ENCODE measurements around the gene ZEB2.

The ZEB2 gene

DNA sequence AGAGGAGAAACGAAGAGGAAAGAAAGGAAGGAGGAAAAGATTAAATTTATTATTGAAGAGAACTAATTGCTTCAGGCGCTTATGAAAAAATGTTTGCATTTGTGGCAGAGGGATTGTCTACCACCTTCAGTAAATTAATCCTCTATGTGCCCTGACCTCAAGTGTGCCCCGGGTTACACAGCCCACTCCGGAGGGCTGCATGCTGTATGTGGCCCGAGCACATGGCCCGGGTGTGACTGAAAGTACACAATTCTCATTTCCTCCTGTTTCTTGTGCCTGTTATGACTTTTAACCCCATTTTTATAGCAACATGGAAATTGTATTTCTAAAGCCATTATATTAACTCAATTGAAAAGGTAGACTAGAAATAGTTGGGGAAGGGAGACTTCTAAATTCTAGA lies 38.8 kb downstream of the ZEB2 start:
- DNase-seq (ENCODE audit: extremely low spot score) = no peak
- no peak for TF ChIP-seq BHLHE40 (IDR thresholded peaks at IDR 0.05; ENCODE audit: borderline replicate concordance)
- TF ChIP-seq SUZ12 (IDR thresholded peaks at IDR 0.05) = no peak
- peak; percentile 67 for TF ChIP-seq L3MBTL2 (conservative IDR thresholded peaks at IDR 0.05)
- ChIA-PET POLR2A (no interaction called here), CTCF (interaction anchor here (0.7 kb wide), 1 partner anchor 17 kb away, joined by 3 read pairs; no protein-coding TSS in a partner anchor)

DNA sequence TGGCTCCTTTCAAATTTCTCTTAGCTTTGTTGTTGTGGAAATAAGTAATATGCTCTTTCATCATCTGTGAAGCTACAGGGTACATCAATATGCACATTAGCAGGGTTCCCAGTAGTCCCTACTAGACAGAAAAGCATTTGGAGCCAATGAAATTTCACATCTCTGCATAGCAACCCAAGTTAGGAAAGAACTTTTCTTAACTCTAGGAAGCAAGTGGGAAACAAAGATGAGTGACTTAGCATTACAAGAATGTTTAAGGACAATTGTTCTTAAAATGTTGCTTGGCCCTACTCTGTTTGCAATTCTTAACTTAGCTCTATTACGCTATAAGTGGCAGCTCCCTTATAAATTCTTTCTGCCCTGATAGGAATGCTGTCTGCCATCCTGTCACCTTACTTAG lies 39.6 kb downstream of the ZEB2 start:
- DNase-seq (ENCODE audit: extremely low spot score) = no peak
- ChIA-PET CTCF (interaction anchor here (0.6 to 0.7 kb wide), 2 partner anchors 16 to 35 kb away, joined by 3 to 5 read pairs; no protein-coding TSS in a partner anchor), POLR2A (no interaction called here)
- TF ChIP-seq, protein P1, sequence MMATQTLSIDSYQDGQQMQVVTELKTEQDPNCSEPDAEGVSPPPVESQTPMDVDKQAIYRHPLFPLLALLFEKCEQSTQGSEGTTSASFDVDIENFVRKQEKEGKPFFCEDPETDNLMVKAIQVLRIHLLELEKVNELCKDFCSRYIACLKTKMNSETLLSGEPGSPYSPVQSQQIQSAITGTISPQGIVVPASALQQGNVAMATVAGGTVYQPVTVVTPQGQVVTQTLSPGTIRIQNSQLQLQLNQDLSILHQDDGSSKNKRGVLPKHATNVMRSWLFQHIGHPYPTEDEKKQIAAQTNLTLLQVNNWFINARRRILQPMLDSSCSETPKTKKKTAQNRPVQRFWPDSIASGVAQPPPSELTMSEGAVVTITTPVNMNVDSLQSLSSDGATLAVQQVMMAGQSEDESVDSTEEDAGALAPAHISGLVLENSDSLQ (IDR thresholded peaks at IDR 0.05) = no peak
- TF ChIP-seq CTBP1 (IDR thresholded peaks at IDR 0.05; ENCODE audit: borderline replicate concordance) (no peak), SUZ12 (IDR thresholded peaks at IDR 0.05) (no peak), HDGF (IDR thresholded peaks at IDR 0.05; ENCODE audit: borderline replicate concordance) (no peak), L3MBTL2 (conservative IDR thresholded peaks at IDR 0.05) (no peak), LEF1 (IDR thresholded peaks at IDR 0.05; ENCODE audit: borderline replicate concordance) (no peak), BHLHE40 (IDR thresholded peaks at IDR 0.05; ENCODE audit: borderline replicate concordance) (no peak), FOXA1 (IDR thresholded peaks at IDR 0.05) (no peak), TARDBP (IDR thresholded peaks at IDR 0.05) (no peak), FOXM1 (IDR thresholded peaks at IDR 0.05; ENCODE audit: borderline replicate concordance) (no peak), ZNF384 (IDR thresholded peaks at IDR 0.05) (no peak), NFRKB (IDR thresholded peaks at IDR 0.05) (no peak), FOXK2 (IDR thresholded peaks at IDR 0.05) (no peak), SP1 (IDR thresholded peaks at IDR 0.05) (no peak)

DNA sequence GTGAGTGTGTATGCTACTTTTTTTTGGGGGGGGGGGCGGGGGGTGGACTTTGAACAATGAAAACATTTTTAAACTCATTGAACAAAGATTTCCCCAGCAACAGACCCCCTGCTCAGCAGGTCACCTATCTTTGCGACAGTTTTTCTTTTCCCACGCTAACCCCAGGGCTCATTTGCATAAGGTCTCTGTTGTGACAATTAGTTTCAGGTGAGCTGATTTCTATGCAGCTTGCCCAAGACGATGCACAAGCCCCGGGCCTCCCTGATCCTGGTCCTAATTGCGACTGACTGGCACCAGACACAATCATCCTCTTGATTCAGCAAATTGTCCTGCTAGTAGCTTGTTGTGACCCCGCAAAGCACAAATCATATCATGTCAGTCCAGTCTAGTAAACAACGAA lies 40.3 kb downstream of the ZEB2 start:
- ChIA-PET CTCF (no interaction called here), POLR2A (no interaction called here)
- DNase-seq (ENCODE audit: extremely low spot score) = no peak
- TF ChIP-seq HDGF (IDR thresholded peaks at IDR 0.05; ENCODE audit: borderline replicate concordance) (no peak), BHLHE40 (IDR thresholded peaks at IDR 0.05; ENCODE audit: borderline replicate concordance) (no peak), TARDBP (IDR thresholded peaks at IDR 0.05) (no peak), NFRKB (IDR thresholded peaks at IDR 0.05) (no peak), L3MBTL2 (conservative IDR thresholded peaks at IDR 0.05) (no peak), ELF4 (IDR thresholded peaks at IDR 0.05) (no peak), FOXA1 (IDR thresholded peaks at IDR 0.05) (no peak), FOXM1 (IDR thresholded peaks at IDR 0.05; ENCODE audit: borderline replicate concordance) (no peak), SUZ12 (IDR thresholded peaks at IDR 0.05) (no peak), CTBP1 (IDR thresholded peaks at IDR 0.05; ENCODE audit: borderline replicate concordance) (no peak), ZNF384 (IDR thresholded peaks at IDR 0.05) (no peak), LEF1 (IDR thresholded peaks at IDR 0.05; ENCODE audit: borderline replicate concordance) (no peak), ARNT (IDR thresholded peaks at IDR 0.05) (no peak), SP1 (IDR thresholded peaks at IDR 0.05) (no peak), FOXK2 (IDR thresholded peaks at IDR 0.05) (no peak)
- TF ChIP-seq, protein P1 (IDR thresholded peaks at IDR 0.05) = no peak

DNA sequence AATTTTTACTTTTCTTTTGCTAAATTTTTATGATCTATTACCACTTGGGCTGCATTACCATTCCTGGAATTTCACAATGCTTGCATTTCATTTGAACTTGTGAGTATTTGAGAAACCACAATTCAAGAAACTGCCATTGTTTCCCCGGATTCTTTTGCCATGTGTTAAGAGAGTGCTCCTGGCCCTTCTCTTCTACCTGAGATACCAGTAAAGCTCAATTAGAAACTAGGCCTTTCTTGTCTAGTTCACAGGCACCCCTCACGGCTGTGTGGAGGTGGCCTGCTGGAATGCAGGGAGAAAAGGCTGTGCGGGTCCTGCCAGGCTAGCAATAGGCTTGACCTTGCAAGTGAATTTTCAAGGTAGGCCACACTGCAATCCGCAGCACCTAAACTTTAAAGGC lies 40.8 kb downstream of the ZEB2 start:
- TF ChIP-seq NFRKB (IDR thresholded peaks at IDR 0.05) (no peak), FOXA1 (IDR thresholded peaks at IDR 0.05) (no peak), CTBP1 (IDR thresholded peaks at IDR 0.05; ENCODE audit: borderline replicate concordance) (no peak), ZNF384 (IDR thresholded peaks at IDR 0.05) (no peak), SUZ12 (IDR thresholded peaks at IDR 0.05) (no peak)
- ChIA-PET POLR2A (no interaction called here), CTCF (no interaction called here)
- DNase-seq (ENCODE audit: extremely low spot score) = no peak

DNA sequence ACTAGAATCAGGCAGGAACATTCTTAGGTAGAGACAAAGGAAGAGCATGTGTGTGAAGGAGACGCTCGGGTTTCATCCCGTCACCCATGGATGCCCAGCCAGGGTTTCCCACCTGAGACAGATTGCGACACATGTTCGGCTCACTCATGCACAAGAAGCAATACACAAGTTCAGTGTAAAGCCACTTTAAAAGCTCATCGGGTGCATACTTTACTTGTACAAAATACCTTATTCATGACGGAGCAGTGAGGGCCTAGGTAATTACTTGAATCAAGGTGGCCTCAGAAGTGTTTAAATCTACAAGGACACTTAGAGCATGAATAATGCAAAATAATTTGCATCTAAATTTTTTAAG lies 42.0 kb downstream of the ZEB2 start:
- POLR2A ChIA-PET = no interaction called here
- DNase-seq (ENCODE audit: extremely low spot score) = no peak
- CTCF ChIA-PET = interaction anchor here (0.6 kb wide), 1 partner anchor 625 kb away, joined by 3 read pairs; no protein-coding TSS in a partner anchor
- no peak for TF ChIP-seq L3MBTL2 (conservative IDR thresholded peaks at IDR 0.05)
- no peak for TF ChIP-seq FOXA1 (IDR thresholded peaks at IDR 0.05)
- no peak for TF ChIP-seq FOXK2 (IDR thresholded peaks at IDR 0.05)
- no peak for TF ChIP-seq ARNT (IDR thresholded peaks at IDR 0.05)
- TF ChIP-seq ELF4 (IDR thresholded peaks at IDR 0.05) = no peak
- no peak for TF ChIP-seq LEF1 (IDR thresholded peaks at IDR 0.05; ENCODE audit: borderline replicate concordance)
- no peak for TF ChIP-seq SP1 (IDR thresholded peaks at IDR 0.05)
- no peak for TF ChIP-seq BHLHE40 (IDR thresholded peaks at IDR 0.05; ENCODE audit: borderline replicate concordance)
- TF ChIP-seq FOXM1 (IDR thresholded peaks at IDR 0.05; ENCODE audit: borderline replicate concordance) = no peak

DNA sequence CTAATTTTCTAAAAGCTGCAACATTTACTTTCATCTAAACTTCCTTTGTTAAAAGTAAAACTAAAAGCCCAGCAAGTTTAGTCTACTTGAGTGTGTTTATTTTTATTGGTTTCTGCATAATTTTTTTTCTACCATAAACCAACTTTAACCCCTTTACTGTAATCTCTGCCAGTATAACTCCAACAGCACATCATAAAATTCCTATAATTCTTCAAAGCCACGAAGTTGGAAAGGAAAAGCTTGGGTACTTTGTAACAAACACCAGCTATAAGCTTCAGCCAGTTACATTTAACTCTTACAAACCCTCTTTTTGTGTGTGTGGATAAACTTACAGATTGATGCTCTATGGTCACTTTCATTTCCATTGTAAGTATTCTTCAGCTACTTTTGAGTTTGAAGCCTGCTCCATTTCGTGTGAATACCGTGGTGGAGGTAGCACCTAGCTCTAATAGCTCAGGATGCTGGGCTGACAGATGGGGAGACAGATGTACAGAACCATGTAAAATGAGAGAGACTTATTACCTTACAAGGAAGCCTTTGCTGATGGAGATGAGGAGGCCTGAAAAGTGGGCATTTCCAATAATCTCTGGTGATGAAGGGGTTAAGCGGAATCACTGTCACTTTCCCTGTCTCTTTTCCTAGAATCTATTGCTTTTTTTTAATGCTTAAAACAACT lies 42.5 kb downstream of the ZEB2 start:
- ChIA-PET POLR2A (no interaction called here), CTCF (interaction anchor here (0.6 kb wide), 1 partner anchor 625 kb away, joined by 3 read pairs; no protein-coding TSS in a partner anchor)
- no peak for DNase-seq (ENCODE audit: extremely low spot score)
- TF ChIP-seq FOXA1 (IDR thresholded peaks at IDR 0.05) (no peak), HDGF (IDR thresholded peaks at IDR 0.05; ENCODE audit: borderline replicate concordance) (no peak), L3MBTL2 (conservative IDR thresholded peaks at IDR 0.05) (no peak), BHLHE40 (IDR thresholded peaks at IDR 0.05; ENCODE audit: borderline replicate concordance) (no peak), LEF1 (IDR thresholded peaks at IDR 0.05; ENCODE audit: borderline replicate concordance) (no peak)

DNA sequence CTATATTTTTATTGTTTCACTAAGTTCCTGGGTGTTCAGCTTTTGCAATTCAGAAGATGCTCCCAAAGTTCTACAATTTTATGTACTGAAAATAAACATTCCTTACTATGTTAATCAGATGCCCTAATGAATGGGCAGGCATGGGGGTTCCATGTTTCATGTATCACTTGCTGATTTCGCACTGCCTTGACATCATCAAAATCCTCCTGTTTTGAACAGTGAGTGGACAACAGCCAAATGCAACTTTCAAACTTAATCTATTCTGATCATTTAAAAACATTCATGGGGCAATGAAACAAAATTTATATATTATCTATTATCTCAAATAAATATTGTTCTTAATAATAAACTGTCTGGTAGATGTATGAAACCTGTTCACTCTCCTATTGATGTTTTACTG lies 43.2 kb downstream of the ZEB2 start:
- ChIA-PET CTCF (no interaction called here), POLR2A (no interaction called here)
- no peak for DNase-seq (ENCODE audit: extremely low spot score)
- TF ChIP-seq L3MBTL2 (conservative IDR thresholded peaks at IDR 0.05) (no peak), FOXM1 (IDR thresholded peaks at IDR 0.05; ENCODE audit: borderline replicate concordance) (no peak), ZNF384 (IDR thresholded peaks at IDR 0.05) (no peak), LEF1 (IDR thresholded peaks at IDR 0.05; ENCODE audit: borderline replicate concordance) (no peak), SP1 (IDR thresholded peaks at IDR 0.05) (no peak), TARDBP (IDR thresholded peaks at IDR 0.05) (no peak), FOXK2 (IDR thresholded peaks at IDR 0.05) (no peak), ARNT (IDR thresholded peaks at IDR 0.05) (no peak), CTBP1 (IDR thresholded peaks at IDR 0.05; ENCODE audit: borderline replicate concordance) (no peak), FOXA1 (IDR thresholded peaks at IDR 0.05) (no peak), BHLHE40 (IDR thresholded peaks at IDR 0.05; ENCODE audit: borderline replicate concordance) (no peak), NFRKB (IDR thresholded peaks at IDR 0.05) (no peak)
- TF ChIP-seq, protein P1 (IDR thresholded peaks at IDR 0.05) = no peak

Measured in HEK293T (cell line).